ENCODE data around the gene UBE2F. TPM values are rescaled to one million over a fixed set of nuclear protein-coding genes. Genes with fewer than 3 reads are reported as not detected.

The UBE2F gene
- total and polyA plus RNA-seq, 2 of the 13 experiments (the other 11 are each of a cell fraction or from before 2014, with no cell fraction given): 35.4 to 73.1 TPM

- TF ChIP-seq TEAD3 (CRISPR knock-in tag; optimal IDR thresholded peaks at IDR 0.05; ENCODE audit: borderline replicate concordance) (peak; percentile 63), ZSCAN12 (CRISPR knock-in tag; IDR thresholded peaks at IDR 0.05) (no peak), HNRNPH1 (optimal IDR thresholded peaks at IDR 0.05; ENCODE audit: low read depth, low read length) (no peak), ZNF567 (CRISPR knock-in tag; IDR thresholded peaks at IDR 0.05; ENCODE audit: borderline replicate concordance) (peak; percentile 71; the same call in 1 of the 2 replicates), ZNF503 (CRISPR knock-in tag; IDR thresholded peaks at IDR 0.05) (peak; percentile 90), ZSCAN25 (CRISPR knock-in tag; IDR thresholded peaks at IDR 0.05) (no peak), ATF7 (IDR thresholded peaks at IDR 0.05) (no peak), ATF7 (CRISPR knock-in tag; IDR thresholded peaks at IDR 0.05) (0 out of 2 replicates have a peak, but pooled peaks have one; percentile 32), ARID3A (IDR thresholded peaks at IDR 0.05; ENCODE audit: low read depth, low read length) (peak; percentile 62; the same call in 1 of the 2 replicates), ZNF790 (CRISPR knock-in tag; IDR thresholded peaks at IDR 0.05; ENCODE audit: borderline replicate concordance) (no peak), MLXIP (CRISPR knock-in tag; IDR thresholded peaks at IDR 0.05; ENCODE audit: borderline replicate concordance) (no peak), HNRNPUL1 (IDR thresholded peaks at IDR 0.05; ENCODE audit: low read depth, low read length) (peak; percentile 90; the same call in 1 of the 2 replicates), NFYB (CRISPR knock-in tag; IDR thresholded peaks at IDR 0.05) (peak; percentile 99), ZNF17 (CRISPR knock-in tag; IDR thresholded peaks at IDR 0.05) (no peak), KLF9 (CRISPR knock-in tag; IDR thresholded peaks at IDR 0.05; ENCODE audit: low read depth) (peak; percentile 71; the same call in 1 of the 2 replicates), SKI (IDR thresholded peaks at IDR 0.05; ENCODE audit: partially characterized antibody) (peak; percentile 96), NFIC (IDR thresholded peaks at IDR 0.05; ENCODE audit: low read length) (no peak), ZNF552 (CRISPR knock-in tag; IDR thresholded peaks at IDR 0.05; ENCODE audit: borderline replicate concordance) (0 out of 2 replicates have a peak, but pooled peaks have one; percentile 8), NFE2 (CRISPR knock-in tag; IDR thresholded peaks at IDR 0.05) (no peak), ZSCAN21 (CRISPR knock-in tag; IDR thresholded peaks at IDR 0.05; ENCODE audit: borderline replicate concordance) (peak; percentile 54; the same call in 1 of the 2 replicates), RFXANK (CRISPR knock-in tag; IDR thresholded peaks at IDR 0.05) (peak; percentile 86), CSRNP1 (CRISPR knock-in tag; IDR thresholded peaks at IDR 0.05) (peak; percentile 46; the same call in 1 of the 2 replicates)
Measured at GRCh38 chr2:237966565-237967462, at the start of gene UBE2F (continued).
